ENCODE measurements around the gene HOXA6. TPM values are rescaled to one million over a fixed set of nuclear protein-coding genes. Genes with fewer than 3 reads are reported as not detected.

HOXA6 gene
- polyA plus RNA-seq, 1 donor from 2014 or later, result not detected

DNA sequence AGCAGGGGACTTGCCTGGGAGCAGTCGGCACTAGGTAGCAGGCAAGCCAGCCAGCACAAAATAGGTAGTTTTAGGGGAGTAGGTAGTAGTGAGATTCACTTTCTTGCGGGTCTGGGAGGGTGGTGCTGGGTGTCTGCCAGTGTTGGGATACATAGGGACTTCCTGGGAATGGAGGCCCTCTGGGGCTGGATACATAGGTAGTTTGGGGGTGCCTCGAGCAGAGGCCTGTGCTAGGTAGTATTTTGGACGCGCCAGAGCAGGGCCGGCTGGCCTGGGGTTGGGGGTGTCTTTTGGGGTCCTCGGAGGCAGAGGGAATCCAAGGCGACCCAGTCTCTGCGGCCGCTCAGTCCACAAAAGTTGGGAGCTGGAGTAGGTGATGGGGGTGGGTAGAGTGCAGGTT, 6.8 kb upstream of the HOXA6 start:
- no peaks in the 10 kb centered on the region for H3K79me2 ChIP-seq (replicated peaks; ENCODE audit: insufficient read depth, low read length)
- no peaks in the 10 kb centered on the region for H3K9me2 ChIP-seq (ENCODE audit: insufficient read depth, low read length)
- H3K9ac ChIP-seq (ENCODE audit: low read length), result no peak overlapping the region
- H3F3A ChIP-seq (ENCODE audit: insufficient read depth, low read length, poor library complexity, severe bottlenecking), result no peaks in the 10 kb centered on the region
- no peaks in the 10 kb centered on the region for H4K20me1 ChIP-seq (ENCODE audit: insufficient read depth)
- no peaks in the 10 kb centered on the region for H3K36me3 ChIP-seq (ENCODE audit: insufficient read depth, low read length)
- no peak for TF ChIP-seq POLR2AphosphoS5 (IDR thresholded peaks at IDR 0.05)
- no peak for TF ChIP-seq SMC3 (conservative IDR thresholded peaks at IDR 0.05; ENCODE audit: poor library complexity)
- TF ChIP-seq RAD21 (conservative IDR thresholded peaks at IDR 0.05), result no peak
- TF ChIP-seq, protein P1, sequence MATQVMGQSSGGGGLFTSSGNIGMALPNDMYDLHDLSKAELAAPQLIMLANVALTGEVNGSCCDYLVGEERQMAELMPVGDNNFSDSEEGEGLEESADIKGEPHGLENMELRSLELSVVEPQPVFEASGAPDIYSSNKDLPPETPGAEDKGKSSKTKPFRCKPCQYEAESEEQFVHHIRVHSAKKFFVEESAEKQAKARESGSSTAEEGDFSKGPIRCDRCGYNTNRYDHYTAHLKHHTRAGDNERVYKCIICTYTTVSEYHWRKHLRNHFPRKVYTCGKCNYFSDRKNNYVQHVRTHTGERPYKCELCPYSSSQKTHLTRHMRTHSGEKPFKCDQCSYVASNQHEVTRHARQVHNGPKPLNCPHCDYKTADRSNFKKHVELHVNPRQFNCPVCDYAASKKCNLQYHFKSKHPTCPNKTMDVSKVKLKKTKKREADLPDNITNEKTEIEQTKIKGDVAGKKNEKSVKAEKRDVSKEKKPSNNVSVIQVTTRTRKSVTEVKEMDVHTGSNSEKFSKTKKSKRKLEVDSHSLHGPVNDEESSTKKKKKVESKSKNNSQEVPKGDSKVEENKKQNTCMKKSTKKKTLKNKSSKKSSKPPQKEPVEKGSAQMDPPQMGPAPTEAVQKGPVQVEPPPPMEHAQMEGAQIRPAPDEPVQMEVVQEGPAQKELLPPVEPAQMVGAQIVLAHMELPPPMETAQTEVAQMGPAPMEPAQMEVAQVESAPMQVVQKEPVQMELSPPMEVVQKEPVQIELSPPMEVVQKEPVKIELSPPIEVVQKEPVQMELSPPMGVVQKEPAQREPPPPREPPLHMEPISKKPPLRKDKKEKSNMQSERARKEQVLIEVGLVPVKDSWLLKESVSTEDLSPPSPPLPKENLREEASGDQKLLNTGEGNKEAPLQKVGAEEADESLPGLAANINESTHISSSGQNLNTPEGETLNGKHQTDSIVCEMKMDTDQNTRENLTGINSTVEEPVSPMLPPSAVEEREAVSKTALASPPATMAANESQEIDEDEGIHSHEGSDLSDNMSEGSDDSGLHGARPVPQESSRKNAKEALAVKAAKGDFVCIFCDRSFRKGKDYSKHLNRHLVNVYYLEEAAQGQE (IDR thresholded peaks at IDR 0.05; ENCODE audit: borderline replicate concordance), result no peak
- no peak for TF ChIP-seq EP300 (conservative IDR thresholded peaks at IDR 0.05; ENCODE audit: poor library complexity, severe bottlenecking)
- TF ChIP-seq TAF1 (IDR thresholded peaks at IDR 0.05; ENCODE audit: low read depth), result no peak
- no peak for TF ChIP-seq MXI1 (conservative IDR thresholded peaks at IDR 0.05; ENCODE audit: poor library complexity, severe bottlenecking)
- no peak for TF ChIP-seq EZH2 (IDR thresholded peaks at IDR 0.05; ENCODE audit: borderline replicate concordance, insufficient read depth, low read length, poor library complexity, severe bottlenecking)
- TF ChIP-seq, protein P2, sequence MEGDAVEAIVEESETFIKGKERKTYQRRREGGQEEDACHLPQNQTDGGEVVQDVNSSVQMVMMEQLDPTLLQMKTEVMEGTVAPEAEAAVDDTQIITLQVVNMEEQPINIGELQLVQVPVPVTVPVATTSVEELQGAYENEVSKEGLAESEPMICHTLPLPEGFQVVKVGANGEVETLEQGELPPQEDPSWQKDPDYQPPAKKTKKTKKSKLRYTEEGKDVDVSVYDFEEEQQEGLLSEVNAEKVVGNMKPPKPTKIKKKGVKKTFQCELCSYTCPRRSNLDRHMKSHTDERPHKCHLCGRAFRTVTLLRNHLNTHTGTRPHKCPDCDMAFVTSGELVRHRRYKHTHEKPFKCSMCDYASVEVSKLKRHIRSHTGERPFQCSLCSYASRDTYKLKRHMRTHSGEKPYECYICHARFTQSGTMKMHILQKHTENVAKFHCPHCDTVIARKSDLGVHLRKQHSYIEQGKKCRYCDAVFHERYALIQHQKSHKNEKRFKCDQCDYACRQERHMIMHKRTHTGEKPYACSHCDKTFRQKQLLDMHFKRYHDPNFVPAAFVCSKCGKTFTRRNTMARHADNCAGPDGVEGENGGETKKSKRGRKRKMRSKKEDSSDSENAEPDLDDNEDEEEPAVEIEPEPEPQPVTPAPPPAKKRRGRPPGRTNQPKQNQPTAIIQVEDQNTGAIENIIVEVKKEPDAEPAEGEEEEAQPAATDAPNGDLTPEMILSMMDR (IDR thresholded peaks at IDR 0.05; ENCODE audit: poor library complexity, severe bottlenecking), result no peak
- peaks cover 100% of the 10 kb centered on the region for H3K27me3 ChIP-seq (ENCODE audit: insufficient read depth, low read depth, low read length)
- H3K27ac ChIP-seq (ENCODE audit: low read length), result no peak overlapping the region
- peaks cover 33% of the 10 kb centered on the region for H3K9me3 ChIP-seq (ENCODE audit: low read length)
- no peak overlapping the region for H3K4me2 ChIP-seq (ENCODE audit: low read length)
- H3K4me3 ChIP-seq (ENCODE audit: low read length), result no peak overlapping the region
- H2AFZ ChIP-seq (ENCODE audit: low read depth, low read length), result no peak overlapping the region

DNA sequence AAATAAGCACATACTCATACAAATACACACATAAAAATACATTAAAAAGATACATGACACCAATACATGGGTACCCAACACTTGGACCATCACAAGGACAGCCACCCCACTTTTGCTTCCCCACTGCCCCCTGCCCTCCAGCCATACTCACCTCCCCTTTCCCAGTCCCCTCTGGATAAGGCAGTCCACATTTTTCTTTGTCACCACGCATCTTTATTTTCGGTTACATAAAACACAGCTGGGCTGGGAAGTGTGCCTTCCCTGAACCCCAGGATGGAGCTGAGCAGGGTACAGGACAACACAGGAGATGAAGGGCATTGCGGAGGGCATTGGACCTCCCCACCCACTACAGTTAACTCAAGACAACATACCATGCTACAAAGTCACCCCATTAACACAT, 6.0 kb upstream of the HOXA6 start:
- H3K27me3 ChIP-seq (ENCODE audit: insufficient read depth, low read depth, low read length), result peaks cover 100% of the 10 kb centered on the region
- H3K79me2 ChIP-seq (replicated peaks; ENCODE audit: insufficient read depth, low read length), result no peaks in the 10 kb centered on the region
- H3K4me3 ChIP-seq (ENCODE audit: low read length), result no peak overlapping the region
- no peaks in the 10 kb centered on the region for H3F3A ChIP-seq (ENCODE audit: insufficient read depth, low read length, poor library complexity, severe bottlenecking)
- peaks cover 31% of the 10 kb centered on the region for H3K9me3 ChIP-seq (ENCODE audit: low read length)
- H3K36me3 ChIP-seq (ENCODE audit: insufficient read depth, low read length), result no peaks in the 10 kb centered on the region
- H3K4me2 ChIP-seq (ENCODE audit: low read length), result no peak overlapping the region
- H4K20me1 ChIP-seq (ENCODE audit: insufficient read depth), result no peaks in the 10 kb centered on the region
- H3K27ac ChIP-seq (ENCODE audit: low read length), result no peak overlapping the region
- H3K9me2 ChIP-seq (ENCODE audit: insufficient read depth, low read length), result no peaks in the 10 kb centered on the region
- H3K9ac ChIP-seq (ENCODE audit: low read length), result no peak overlapping the region
- TF ChIP-seq, protein P2 (IDR thresholded peaks at IDR 0.05; ENCODE audit: poor library complexity, severe bottlenecking), result no peak
- no peak for TF ChIP-seq EZH2 (IDR thresholded peaks at IDR 0.05; ENCODE audit: borderline replicate concordance, insufficient read depth, low read length, poor library complexity, severe bottlenecking)
- no peak for TF ChIP-seq RAD21 (conservative IDR thresholded peaks at IDR 0.05)
- TF ChIP-seq EP300 (conservative IDR thresholded peaks at IDR 0.05; ENCODE audit: poor library complexity, severe bottlenecking), result no peak
- TF ChIP-seq TAF1 (IDR thresholded peaks at IDR 0.05; ENCODE audit: low read depth), result no peak
- no peak for TF ChIP-seq MXI1 (conservative IDR thresholded peaks at IDR 0.05; ENCODE audit: poor library complexity, severe bottlenecking)
- TF ChIP-seq, protein P1 (IDR thresholded peaks at IDR 0.05; ENCODE audit: borderline replicate concordance), result no peak
- TF ChIP-seq SMC3 (conservative IDR thresholded peaks at IDR 0.05; ENCODE audit: poor library complexity), result no peak
- no peak for TF ChIP-seq POLR2AphosphoS5 (IDR thresholded peaks at IDR 0.05)
- H2AFZ ChIP-seq (ENCODE audit: low read depth, low read length), result no peak overlapping the region

Data from neural cell (in vitro differentiated cells).